RKO (cell line): ENCODE data around the gene PAQR9.

Experiments
- DNase-seq: peaks from one replicate; pipeline ENCODE4 v3.0.0-alpha.2; 2016; ENCODE audit warnings: low spot score

PAQR9 gene

GRCh38 chr3:142982038-142982773 is 18.7 kb upstream of the PAQR9 start:
- DNase-seq, result no peak

GRCh38 chr3:142981108-142981507 is 17.6 kb upstream of the PAQR9 start:
- peak; percentile 53 for DNase-seq

DNA sequence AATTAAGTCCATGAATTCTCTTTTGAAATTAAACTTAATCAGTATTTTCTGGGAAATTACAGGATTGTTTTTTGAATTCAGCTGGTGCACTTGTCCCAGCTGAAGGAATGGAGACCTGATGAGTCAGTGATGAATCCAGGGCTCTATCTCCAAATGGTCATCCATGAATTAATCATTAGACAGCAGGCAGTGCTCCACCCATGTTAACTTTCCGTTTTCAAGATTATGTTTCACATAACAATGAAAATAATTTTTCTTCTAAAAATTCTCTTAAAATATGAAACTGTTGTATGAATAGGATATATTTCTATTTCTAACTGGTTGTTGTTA is 13.9 kb upstream of the PAQR9 start:
- DNase-seq, result peak; percentile 66

DNA sequence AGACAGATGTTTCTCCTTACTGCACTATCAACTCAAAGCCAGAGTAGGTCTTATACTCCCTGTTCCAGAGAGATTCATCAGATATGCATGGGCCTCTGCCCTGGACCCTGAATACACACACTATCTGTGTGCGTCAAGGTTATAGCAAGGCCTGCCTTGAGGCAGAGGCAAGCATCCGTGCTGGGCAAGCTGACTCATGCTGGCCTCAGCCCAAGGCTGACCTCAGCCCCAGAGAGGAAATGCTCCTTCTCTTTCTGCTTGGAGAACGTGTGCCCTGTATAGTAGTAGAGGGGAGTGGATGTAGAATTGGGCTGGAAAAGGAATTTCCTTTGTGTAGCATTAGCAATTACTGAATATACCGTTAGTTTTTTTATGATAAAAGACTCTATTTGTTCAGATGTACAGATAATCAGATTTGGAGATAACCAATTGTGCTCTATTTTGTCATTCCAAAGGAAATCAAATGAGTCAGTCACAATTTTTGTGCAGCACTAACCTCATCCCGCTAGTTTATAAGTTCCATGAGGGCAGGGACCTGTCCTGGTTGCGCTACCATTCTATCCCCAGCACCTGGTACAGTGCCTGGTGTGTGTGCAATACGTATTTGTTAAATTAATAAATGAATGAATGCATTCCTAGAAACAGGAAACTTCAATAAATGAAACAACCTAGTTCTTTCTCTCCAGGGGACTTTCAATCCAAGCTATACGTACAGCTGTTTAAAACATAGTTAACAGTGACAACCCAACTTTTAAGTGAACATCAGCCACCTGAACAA is 13.3 kb upstream of the PAQR9 start:
- peak; percentile 95 for DNase-seq

DNA sequence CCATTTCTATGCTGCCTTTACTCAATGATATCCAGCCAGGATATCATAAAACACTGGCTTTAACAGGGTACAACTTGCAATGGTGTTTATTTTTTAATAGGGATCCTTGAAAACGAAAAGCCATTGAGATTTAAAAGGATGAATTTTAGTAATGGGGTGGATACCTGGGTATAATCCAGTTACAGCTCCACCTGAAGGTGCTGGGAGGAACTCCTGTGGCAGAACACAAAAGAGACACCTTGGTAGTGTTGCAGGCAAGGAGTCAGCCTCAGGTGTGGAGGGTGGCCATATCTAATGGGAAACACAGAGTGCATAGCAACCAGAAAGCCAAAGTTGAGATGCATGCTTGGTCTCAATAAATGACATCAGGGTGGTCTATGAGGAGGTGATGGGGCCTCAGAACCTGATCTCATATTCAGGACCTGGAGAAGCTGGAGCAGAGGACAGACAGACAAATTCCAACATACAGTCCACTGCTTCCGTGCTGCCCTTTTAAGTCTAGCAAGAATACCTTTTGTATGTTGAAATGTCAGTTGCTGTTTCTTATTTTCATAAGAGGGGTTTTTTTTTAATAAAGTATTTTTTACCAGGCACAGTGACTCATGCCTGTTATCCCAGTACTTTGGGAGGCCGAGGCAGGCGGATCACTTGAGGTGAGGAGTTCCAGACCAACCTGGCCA is 12.0 kb upstream of the PAQR9 start:
- no peak for DNase-seq

- no peak for DNase-seq
Measured at GRCh38 chr3:142973217-142974009, 9.9 kb upstream of the PAQR9 start.

DNA sequence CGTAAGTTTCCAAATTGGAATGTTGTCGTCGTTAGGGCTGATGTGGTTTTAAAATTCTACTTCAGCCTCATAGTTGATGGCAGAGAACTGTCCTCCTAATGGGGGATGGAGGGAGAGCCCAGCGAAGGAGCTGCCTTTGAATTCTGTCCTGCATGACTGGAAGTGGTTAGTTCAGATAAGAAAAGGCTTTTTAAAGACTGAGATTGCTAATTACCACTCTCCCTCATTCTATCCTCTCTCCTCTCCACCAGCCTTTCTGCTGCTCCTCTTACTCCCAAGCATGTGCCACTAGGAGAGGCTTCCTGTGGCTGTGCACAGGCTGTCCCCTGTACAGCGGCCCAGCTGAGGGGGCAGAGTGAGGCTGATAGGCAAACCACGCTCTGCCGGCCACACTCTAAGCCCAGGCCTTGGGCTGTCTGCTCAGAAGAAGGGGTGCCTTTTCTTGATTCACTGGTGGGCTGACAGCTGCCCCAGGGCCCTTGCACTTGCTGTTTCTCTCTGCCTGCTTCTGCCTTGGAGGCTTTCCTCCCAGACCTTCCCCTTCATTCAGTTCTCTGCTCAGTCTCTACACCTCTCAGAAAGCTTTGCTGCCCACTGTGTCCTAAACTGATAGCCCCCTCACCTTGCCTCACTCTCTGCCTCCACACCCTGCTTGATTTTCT is 8.7 kb upstream of the PAQR9 start:
- DNase-seq, result no peak

- no peak for DNase-seq
Measured at GRCh38 chr3:142971431-142971830, 8.0 kb upstream of the PAQR9 start.

GRCh38 chr3:142968319-142969025 is 5.0 kb upstream of the PAQR9 start:
- DNase-seq, result no peak

- DNase-seq, result no peak
Measured at GRCh38 chr3:142966808-142967207, 3.3 kb upstream of the PAQR9 start.

DNA sequence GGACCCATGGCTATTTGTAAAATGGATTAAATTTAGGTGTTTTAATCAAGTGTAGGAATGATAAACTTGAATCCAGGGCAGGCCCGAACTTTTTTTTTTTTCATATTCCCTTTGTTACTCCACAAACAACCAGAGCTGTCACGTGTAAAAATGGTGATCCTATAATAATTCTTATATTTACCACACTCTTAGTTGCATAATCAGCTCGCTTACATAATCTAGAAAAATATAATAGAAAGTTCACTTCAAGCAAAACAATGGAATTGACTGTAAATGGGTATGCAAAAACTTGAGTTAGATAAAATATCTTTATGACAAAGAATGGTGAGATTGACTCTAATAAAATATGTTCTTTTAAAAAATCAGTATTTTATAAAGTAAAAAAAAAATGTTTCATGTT is 2.1 kb upstream of the PAQR9 start:
- DNase-seq, result no peak

DNA sequence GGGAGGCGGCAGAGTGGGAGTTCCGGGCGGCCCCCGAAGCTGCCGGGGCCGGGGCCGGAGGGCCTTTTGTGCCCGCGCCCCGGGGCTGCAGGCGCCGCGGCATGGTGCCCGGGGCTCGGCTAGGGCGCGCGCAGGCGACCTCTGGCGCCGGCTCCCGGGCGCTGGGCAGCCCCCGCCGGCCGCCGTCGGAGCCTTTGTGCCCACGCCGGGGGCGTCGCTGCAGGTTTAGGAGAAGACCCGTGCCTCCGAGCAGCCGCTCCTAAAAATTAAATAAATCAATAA is 299 bp downstream of the PAQR9 start:
- no peak for DNase-seq

DNA sequence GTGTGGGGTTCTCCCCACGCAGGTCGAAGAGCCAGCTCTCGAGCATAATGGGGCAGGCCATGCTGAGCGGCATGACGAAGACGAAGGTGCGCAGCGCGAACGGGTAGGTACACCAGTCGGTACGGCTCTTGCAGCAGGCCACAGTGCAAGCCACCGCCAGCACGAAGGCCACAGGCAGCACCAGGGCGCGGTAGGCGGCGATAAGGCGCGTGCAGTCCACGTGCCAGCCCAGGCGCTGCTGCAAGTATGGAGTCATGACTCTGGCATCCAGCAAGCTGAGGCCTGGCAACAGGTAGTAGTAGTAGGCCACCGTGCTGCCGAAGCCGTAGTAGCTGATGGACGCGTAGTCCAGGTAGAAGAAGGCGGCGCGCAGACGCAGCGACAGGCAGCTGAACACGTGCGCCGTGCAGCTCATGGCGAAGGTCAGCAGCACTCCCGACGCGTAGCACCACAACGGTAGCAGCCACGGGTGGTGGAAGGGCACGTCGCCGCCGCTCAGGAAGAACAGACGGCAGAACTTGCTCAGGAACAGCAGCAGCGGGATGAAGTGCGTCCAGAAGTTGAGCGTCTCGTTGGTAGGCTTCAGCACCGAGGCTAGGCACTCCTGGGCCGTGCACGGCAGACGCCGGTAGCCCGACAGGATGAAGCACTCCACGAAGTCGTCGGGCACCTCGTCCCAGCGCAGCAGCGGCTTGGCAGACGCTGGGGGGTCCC is 797 bp downstream of the PAQR9 start:
- DNase-seq, result no peak

GRCh38 chr3:142962175-142962519 is 1.3 kb downstream of the PAQR9 start:
- DNase-seq, result no peak

- no peak for DNase-seq
Measured at GRCh38 chr3:142961539-142961938, 1.9 kb downstream of the PAQR9 start.

GRCh38 chr3:142960322-142960850 is 3.1 kb downstream of the PAQR9 start:
- DNase-seq, result no peak

DNA sequence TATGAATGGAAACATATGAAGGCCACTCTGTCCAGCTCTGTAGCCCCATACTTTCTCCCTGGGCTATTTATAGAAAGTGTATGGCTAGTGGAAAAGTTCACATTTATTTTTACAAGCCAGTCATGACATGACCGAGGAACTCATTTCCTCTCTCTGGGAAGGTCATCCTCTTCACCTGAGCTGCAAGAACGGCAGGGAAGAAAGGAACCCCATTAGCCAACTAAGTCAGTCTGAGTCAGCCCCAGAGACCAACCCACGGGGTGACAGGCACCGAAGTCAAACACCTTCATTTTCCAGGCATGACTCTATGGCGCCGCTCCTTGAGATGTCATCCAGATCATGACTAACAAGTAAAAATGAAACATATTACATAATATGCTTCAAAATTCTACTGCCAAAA is 4.8 kb downstream of the PAQR9 start:
- peak; percentile 92 for DNase-seq

GRCh38 chr3:142953443-142953842 is 10.0 kb downstream of the PAQR9 start:
- no peak for DNase-seq

DNA sequence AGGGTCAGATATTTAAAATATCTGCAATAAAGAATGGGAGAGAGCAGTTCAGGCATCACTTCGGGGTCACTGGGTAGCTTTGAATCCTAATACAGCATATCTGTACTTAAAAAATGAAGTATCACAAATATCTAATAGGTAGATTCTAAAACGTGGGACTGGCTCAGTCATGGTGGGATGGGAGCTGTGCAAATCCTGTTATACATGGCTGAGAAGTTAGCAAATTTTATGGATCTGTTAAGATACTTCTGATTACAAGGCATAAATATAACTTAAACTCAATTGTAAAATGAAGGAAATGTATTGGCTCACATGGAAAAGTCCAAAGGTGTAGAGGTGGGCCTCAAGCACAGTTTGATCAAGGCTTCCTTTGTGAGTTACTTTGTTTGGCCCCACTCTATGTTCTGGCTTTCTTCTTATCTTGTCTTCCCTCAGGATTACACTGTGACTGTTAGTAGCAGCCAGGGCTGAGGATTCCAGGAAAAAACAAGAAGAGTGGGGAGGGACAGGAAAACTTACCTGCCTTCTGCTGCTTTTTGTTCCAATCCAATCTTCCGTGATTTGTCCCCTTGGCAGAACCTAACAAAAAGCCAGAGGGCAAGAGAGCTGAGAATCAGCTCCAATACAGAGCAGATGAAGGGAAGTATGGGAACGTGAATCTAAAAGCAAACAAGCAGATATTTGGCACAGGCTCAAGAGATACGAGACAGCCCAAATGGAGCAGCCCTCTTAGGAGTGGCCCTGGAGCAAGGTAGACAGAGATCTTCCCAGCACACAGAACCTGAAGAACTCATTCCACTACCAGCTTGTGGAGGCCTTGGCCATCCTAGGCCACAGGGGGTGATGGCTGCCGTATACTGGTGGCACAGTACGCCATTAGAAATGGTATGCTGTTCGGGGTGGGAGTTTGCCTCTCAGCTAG is 10.9 kb downstream of the PAQR9 start:
- no peak for DNase-seq

- no peak for DNase-seq
Measured at GRCh38 chr3:142951794-142952193, 11.7 kb downstream of the PAQR9 start.
